Erythroblast (primary cell): ENCODE measurements around the gene HSD3B7.

Source experiments
- DNase-seq, 2 experiments: peaks; one replicate each; lab custom pipeline; 2025; lab: John Stamatoyannopoulos, UW
- GATA1 ChIP-seq: IDR thresholded peaks from 2 replicates; pipeline ENCODE4 v1.6.1; 2011; ENCODE audit warnings: low read depth, mild to moderate bottlenecking, control low read depth, low read length, moderate library complexity
- POLR2A ChIP-seq: IDR thresholded peaks from 2 replicates; pipeline ENCODE4 v1.6.1; 2011; ENCODE audit warnings: mild to moderate bottlenecking, low read length

HSD3B7 gene

DNA sequence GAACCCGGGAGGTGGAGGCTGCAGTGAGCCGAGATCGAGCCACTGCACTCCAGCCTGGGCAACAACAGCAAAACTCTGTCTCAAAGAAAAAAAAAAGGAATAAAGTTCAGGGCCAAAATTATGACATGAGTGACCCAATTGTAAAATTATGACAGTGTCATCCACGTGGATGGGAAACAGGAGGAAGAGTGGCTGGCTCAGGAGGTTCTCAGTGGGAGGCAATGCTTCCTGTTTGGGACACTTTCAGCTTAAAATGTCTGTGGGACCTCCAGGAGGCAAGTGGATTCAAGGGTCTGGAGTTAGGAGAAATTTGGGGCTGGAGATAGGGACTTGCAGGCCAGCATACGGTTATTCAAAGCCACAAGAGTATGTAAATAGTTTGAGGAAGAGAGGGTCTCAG is 40.3 kb downstream of the HSD3B7 start:
- TF ChIP-seq GATA1 (no peak), POLR2A (no peak)
- no peak for DNase-seq

DNA sequence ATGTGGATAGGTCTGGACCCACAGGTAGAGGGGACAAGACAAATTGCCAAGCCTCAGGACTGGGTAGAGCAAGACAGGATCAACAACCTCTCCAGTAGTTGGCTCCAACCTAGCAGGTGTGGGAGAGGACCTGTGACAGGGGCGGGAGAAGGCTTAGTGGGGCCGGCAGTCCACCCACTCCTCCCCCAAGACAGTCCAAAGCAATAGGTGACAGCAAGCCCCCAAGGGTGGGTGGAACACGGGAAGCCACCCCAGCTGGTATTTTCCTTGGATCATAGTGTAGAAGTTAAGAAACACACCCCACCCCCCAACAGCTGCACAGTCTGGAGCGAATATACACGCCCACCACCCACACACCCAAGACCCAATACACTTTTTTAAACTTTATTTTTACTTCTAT is 44.3 kb downstream of the HSD3B7 start:
- TF ChIP-seq GATA1 (no peak), POLR2A (no peak)
- DNase-seq = no peak

DNA sequence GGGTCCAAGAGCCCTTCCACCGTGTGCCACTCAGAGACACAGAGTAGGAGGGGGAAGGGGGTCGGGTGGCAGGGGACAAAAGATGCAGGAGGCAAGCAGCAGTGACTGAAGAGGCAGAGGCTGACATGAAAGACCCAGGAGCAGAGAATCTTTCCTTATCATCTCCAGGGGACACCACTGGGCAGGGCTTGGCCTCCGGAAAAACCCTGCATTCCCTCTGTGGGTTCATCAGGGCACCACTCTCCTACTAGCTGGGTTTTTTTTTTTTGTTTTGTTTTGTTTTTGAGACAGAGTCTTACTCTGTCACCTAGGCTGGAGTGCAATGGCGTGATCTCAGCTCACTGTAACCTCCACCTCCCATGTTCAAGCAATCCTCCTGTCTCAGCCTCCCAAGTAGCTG is 46.3 kb downstream of the HSD3B7 start:
- no peak for DNase-seq
- TF ChIP-seq POLR2A (no peak), GATA1 (no peak)

DNA sequence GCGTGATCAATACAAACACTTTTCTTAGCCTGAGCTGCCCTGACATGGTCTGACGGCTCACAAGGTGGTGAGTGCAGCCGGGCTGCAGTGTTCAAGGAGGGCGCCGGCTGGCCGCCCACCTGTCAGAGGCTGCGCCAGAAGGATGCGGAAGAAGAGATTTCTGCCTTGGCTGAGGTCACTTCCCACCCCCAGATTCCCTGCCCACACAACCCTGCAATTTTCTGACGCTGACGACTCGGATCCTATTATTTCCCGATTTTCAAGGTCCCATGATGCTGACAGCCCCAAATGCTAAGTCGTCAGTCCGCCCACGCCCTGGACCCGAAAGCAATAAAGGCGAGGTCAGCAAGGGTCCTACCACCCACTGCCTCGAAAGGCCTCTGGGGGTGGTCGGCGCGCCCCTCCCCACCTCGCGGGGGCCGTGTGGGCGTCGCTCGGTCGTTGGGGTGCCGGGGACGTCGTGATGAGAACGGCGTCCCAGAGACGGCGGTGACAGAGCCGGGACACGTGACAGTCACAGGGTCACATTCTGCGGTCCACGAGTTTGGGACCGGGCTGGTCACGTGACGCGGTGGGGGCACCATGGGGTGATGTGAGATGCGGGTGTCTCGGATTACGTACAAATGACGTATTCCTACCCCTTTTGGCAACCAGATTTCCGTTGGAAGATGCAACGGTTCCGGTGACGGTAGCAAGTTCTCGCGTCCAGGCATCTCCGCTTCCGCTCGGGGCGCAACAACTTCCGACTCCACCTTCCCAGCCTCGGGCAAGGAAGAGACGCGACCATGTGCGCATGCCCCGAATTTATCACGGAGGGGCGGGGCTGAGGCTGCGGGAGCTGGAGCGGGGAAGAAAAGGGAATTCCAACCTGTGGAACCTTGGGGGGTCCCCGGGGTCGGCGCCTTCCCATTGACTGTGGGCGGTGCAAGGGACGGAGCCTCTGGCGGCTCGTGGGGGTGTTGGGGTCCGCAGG is 48.0 kb downstream of the HSD3B7 start, which contains the start of gene STX4:
STX4 (plus strand) TSS at position 823 of the 973 bp plus-strand sequence. CDS start 248 bp downstream, outside the sequence.
- TF ChIP-seq POLR2A (peak; percentile 63), GATA1 (no peak)

DNA sequence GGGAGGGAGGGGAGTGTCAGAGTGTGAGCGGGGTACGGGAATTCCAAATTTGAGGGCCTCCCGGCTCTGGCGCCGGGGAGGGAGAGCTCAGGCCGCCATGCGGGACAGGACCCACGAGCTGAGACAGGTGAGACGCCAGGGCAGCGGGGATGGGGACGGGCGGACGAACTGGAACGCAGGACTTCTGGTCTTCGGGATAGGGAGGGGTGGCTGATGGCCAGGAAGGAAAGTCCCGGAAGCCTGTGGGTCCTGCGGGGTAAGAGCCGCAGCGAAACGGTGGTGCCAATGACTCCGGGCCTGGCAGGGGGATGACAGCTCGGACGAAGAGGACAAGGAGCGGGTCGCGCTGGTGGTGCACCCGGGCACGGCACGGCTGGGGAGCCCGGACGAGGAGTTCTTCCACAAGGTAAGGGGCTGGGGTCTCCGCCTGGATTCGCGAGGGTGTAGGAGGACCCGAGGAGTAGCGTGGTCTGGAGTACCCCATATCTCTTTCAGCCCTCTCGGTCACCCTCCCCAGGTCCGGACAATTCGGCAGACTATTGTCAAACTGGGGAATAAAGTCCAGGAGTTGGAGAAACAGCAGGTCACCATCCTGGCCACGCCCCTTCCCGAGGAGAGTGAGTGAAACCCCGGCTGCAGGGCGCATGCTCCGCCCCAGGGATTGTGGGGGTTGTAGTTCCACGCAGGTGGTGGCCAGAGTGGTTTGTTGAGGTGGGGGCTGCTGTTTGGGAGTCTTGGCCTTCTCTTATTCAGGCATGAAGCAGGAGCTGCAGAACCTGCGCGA is 48.9 kb downstream of the HSD3B7 start:
- TF ChIP-seq GATA1 (no peak), POLR2A (peak; percentile 56)

More for the DNA sequence above, 48.0 kb downstream of the HSD3B7 start, which contains the start of gene STX4:
- peak; percentile 99 for DNase-seq

GRCh38 chr16:31036691-31037090 is 51.7 kb downstream of the HSD3B7 start:
- no peak for DNase-seq

More for the DNA sequence above, 48.9 kb downstream of the HSD3B7 start:
- peak; percentile 88 to 93 for DNase-seq

More at GRCh38 chr16:31036691-31037090, 51.7 kb downstream of the HSD3B7 start:
- TF ChIP-seq GATA1 (no peak), POLR2A (no peak)
